Measurements from ENCODE around the gene ZC3H12A.

The ZC3H12A gene

DNA sequence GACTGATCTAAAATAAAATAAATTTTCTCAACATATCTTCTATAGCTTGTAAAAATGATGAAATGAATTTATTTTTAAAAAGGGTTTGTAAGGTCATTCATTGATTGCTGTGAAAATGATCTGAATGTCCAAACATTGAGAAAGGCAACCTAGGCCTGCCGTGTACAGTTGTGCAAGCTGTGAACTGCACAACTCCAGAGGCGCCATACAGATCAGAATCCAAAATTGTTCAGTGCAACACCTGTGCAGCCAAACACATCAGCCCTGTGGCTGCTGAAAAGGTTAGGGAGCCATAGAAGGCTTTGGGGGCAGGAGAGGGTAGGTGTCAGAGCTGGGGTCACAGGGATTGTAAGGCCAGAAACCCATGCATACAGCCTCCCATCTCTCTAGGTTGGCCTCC is 9.9 kb upstream of the ZC3H12A start:
- H3K9me2 ChIP-seq (replicated peaks; ENCODE audit: low read depth, low read length), result no peaks in the 10 kb centered on the region
- H3K9ac ChIP-seq (ENCODE audit: low read depth, low read length, poor library complexity, severe bottlenecking), result no peak overlapping the region
- H3F3A ChIP-seq (ENCODE audit: low read depth), result no peaks in the 10 kb centered on the region
- no peak for TF ChIP-seq EZH2phosphoT487 (IDR thresholded peaks at IDR 0.05; ENCODE audit: borderline replicate concordance)
- TF ChIP-seq, protein P1, sequence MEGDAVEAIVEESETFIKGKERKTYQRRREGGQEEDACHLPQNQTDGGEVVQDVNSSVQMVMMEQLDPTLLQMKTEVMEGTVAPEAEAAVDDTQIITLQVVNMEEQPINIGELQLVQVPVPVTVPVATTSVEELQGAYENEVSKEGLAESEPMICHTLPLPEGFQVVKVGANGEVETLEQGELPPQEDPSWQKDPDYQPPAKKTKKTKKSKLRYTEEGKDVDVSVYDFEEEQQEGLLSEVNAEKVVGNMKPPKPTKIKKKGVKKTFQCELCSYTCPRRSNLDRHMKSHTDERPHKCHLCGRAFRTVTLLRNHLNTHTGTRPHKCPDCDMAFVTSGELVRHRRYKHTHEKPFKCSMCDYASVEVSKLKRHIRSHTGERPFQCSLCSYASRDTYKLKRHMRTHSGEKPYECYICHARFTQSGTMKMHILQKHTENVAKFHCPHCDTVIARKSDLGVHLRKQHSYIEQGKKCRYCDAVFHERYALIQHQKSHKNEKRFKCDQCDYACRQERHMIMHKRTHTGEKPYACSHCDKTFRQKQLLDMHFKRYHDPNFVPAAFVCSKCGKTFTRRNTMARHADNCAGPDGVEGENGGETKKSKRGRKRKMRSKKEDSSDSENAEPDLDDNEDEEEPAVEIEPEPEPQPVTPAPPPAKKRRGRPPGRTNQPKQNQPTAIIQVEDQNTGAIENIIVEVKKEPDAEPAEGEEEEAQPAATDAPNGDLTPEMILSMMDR (conservative IDR thresholded peaks at IDR 0.05; ENCODE audit: low read length), result no peak
- no peaks in the 10 kb centered on the region for H3K27me3 ChIP-seq (ENCODE audit: insufficient read depth, low read length, poor library complexity, severe bottlenecking)
- no peak overlapping the region for H3K4me2 ChIP-seq (ENCODE audit: low read depth, low read length, poor library complexity, severe bottlenecking)
- H3K36me3 ChIP-seq (ENCODE audit: insufficient read depth, low read length), result no peaks in the 10 kb centered on the region
- H3K79me2 ChIP-seq (ENCODE audit: insufficient read depth, low read length), result no peaks in the 10 kb centered on the region
- no peak overlapping the region for H2AFZ ChIP-seq (ENCODE audit: low read length)
- H3K9me3 ChIP-seq (ENCODE audit: insufficient read depth, low read depth, low read length), result no peaks in the 10 kb centered on the region
- no peak overlapping the region for H3K4me3 ChIP-seq (ENCODE audit: low read length, poor library complexity, severe bottlenecking)
- no peaks in the 10 kb centered on the region for H4K20me1 ChIP-seq (ENCODE audit: insufficient read depth, low read length, poor library complexity, severe bottlenecking)
- no peaks in the 10 kb centered on the region for H3K4me1 ChIP-seq (ENCODE audit: insufficient read depth, low read length, poor library complexity, severe bottlenecking)

DNA sequence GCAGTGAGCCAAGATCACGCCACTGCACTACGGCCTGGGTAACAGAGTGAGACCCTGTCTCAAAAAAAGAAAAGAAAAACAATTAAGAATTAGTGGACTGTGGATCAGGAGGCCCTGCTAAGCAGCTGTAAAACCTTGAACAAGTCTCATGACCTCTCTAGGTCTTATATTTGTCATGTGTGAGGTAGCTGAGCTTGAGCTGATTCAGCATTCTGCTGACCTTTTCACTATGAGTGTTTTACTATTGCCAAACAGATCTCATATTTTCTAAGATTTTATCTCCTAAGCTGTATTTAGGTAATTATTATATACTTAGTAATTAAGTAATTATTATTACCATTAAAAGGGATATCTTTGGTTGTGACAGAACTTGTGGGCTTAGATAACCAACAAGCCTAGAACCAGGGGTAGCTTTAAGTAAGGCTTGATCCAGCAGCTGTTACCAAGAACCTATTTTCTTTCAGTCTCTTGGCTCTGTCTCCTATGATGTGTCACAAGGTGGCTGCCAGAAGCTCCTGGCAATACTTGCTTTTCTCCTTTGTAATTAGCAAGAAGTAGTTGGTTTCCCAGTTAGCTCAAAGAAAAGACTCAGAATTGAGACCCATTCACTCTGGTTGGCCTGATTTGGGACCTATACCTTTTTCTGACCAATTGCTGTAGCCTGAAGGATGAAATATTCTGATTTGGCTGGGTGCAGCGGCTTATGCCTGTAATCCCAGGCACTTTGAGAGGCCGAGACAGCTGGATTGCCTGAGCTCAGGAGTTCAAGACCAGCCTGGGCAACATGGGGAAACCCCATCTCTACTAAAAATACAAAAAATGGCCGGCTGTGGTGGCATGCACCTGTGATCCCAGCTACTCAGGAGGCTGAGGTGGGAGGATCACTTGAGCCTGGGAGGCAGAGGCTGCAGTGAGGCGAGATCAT is 8.5 kb upstream of the ZC3H12A start:
- H3K9ac ChIP-seq (ENCODE audit: low read depth, low read length, poor library complexity, severe bottlenecking), result no peak overlapping the region
- H3K4me2 ChIP-seq (ENCODE audit: low read depth, low read length, poor library complexity, severe bottlenecking), result no peak overlapping the region
- H3F3A ChIP-seq (ENCODE audit: low read depth), result no peaks in the 10 kb centered on the region
- no peak overlapping the region for H3K4me3 ChIP-seq (ENCODE audit: low read length, poor library complexity, severe bottlenecking)
- no peaks in the 10 kb centered on the region for H3K36me3 ChIP-seq (ENCODE audit: insufficient read depth, low read length)
- no peaks in the 10 kb centered on the region for H3K4me1 ChIP-seq (ENCODE audit: insufficient read depth, low read length, poor library complexity, severe bottlenecking)
- H3K79me2 ChIP-seq (ENCODE audit: insufficient read depth, low read length), result no peaks in the 10 kb centered on the region
- TF ChIP-seq, protein P1 (conservative IDR thresholded peaks at IDR 0.05; ENCODE audit: low read length), result no peak
- no peak for TF ChIP-seq EZH2phosphoT487 (IDR thresholded peaks at IDR 0.05; ENCODE audit: borderline replicate concordance)
- H2AFZ ChIP-seq (ENCODE audit: low read length), result no peak overlapping the region
- H3K27me3 ChIP-seq (ENCODE audit: insufficient read depth, low read length, poor library complexity, severe bottlenecking), result no peaks in the 10 kb centered on the region
- no peaks in the 10 kb centered on the region for H3K9me3 ChIP-seq (ENCODE audit: insufficient read depth, low read depth, low read length)
- H4K20me1 ChIP-seq (ENCODE audit: insufficient read depth, low read length, poor library complexity, severe bottlenecking), result no peaks in the 10 kb centered on the region
- no peaks in the 10 kb centered on the region for H3K9me2 ChIP-seq (replicated peaks; ENCODE audit: low read depth, low read length)

DNA sequence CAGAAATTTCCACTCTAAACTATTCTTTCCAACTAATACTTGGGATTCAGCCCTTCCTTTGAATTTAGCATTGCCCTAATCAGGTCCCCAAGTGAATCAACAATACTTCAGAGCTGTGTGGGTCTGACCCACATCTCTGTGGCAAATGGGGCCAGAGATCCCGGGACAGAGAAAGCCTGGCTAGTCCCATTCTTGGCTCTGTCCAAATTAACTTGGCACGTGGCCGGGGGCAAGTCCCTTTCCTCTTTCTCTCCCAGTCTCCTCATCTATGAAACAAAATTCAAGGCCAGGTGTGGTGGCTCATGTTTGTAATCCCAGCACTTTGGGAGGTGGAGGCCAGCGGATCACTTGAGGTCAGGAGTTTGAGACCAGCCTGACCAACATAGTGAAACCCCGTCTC is 6.3 kb upstream of the ZC3H12A start:
- Histone ChIP-seq H2AFZ (ENCODE audit: low read length) (no peak overlapping the region), H3K9me3 (ENCODE audit: insufficient read depth, low read depth, low read length) (no peaks in the 10 kb centered on the region), H3K79me2 (ENCODE audit: insufficient read depth, low read length) (peaks cover 11% of the 10 kb centered on the region; the same call in 1 of the 2 replicates), H3F3A (ENCODE audit: low read depth) (no peaks in the 10 kb centered on the region), H3K4me2 (ENCODE audit: low read depth, low read length, poor library complexity, severe bottlenecking) (no peak overlapping the region), H3K27me3 (ENCODE audit: insufficient read depth, low read length, poor library complexity, severe bottlenecking) (no peaks in the 10 kb centered on the region), H3K4me3 (ENCODE audit: low read length, poor library complexity, severe bottlenecking) (no peak overlapping the region), H4K20me1 (ENCODE audit: insufficient read depth, low read length, poor library complexity, severe bottlenecking) (no peaks in the 10 kb centered on the region), H3K9me2 (replicated peaks; ENCODE audit: low read depth, low read length) (no peaks in the 10 kb centered on the region), H3K36me3 (ENCODE audit: insufficient read depth, low read length) (no peaks in the 10 kb centered on the region), H3K4me1 (ENCODE audit: insufficient read depth, low read length, poor library complexity, severe bottlenecking) (peaks cover 18% of the 10 kb centered on the region), H3K9ac (ENCODE audit: low read depth, low read length, poor library complexity, severe bottlenecking) (no peak overlapping the region)
- TF ChIP-seq EZH2phosphoT487 (IDR thresholded peaks at IDR 0.05; ENCODE audit: borderline replicate concordance), result no peak
- TF ChIP-seq, protein P1 (conservative IDR thresholded peaks at IDR 0.05; ENCODE audit: low read length), result no peak
